ENCODE measurements around the gene AMMECR1. TPM values are rescaled to one million over a fixed set of nuclear protein-coding genes. Genes with fewer than 3 reads are reported as not detected.

AMMECR1 gene
- total and polyA plus RNA-seq, 4 donors, result 3.5 to 14.0 (median 5.7) TPM

GRCh38 chrX:110327336-110327735 is 9.5 kb upstream of the AMMECR1 start:
- peaks cover 0 to 33% (median 0%) of the 10 kb centered on the region in 3 donors for H3K27me3 ChIP-seq (ENCODE audit: control insufficient read depth in 3 of 3, insufficient read depth in 3 of 3, low read length in 2 of 3)
- no peak for TF ChIP-seq CTCF (IDR thresholded peaks at IDR 0.05; ENCODE audit: control extremely low read depth, extremely low read depth)
- no peak overlapping the region for H3K9ac ChIP-seq (ENCODE audit: insufficient read depth in 1 of 2, low read length in 2 of 2)
- H3K27ac ChIP-seq (ENCODE audit: low read depth in 1 of 2, low read length in 1 of 2), result no peak overlapping the region
- no peaks in the 10 kb centered on the region for H3K4me1 ChIP-seq (ENCODE audit: control insufficient read depth in 5 of 5, insufficient read depth in 5 of 5, low read length in 5 of 5)
- no peaks in the 10 kb centered on the region for H3K36me3 ChIP-seq (ENCODE audit: control insufficient read depth in 4 of 4, insufficient read depth in 4 of 4, low read length in 4 of 4)
- DNase-seq, result no peak
- WGBS, 2 donors, result 67 to 74% methylated on average over 1 of the region's 1 CpG
- no peak overlapping the region for H3K4me3 ChIP-seq
- no peaks in the 10 kb centered on the region for H3K9me3 ChIP-seq (ENCODE audit: control insufficient read depth in 4 of 4, insufficient read depth in 3 of 4, low read length in 3 of 4)
- no peak for ATAC-seq (ENCODE audit: insufficient read depth, low FRiP score)

GRCh38 chrX:110326712-110327111 is 8.8 kb upstream of the AMMECR1 start:
- Histone ChIP-seq H3K27ac (ENCODE audit: low read depth in 1 of 2, low read length in 1 of 2) (no peak overlapping the region), H3K4me3 (no peak overlapping the region), H3K9me3 (ENCODE audit: control insufficient read depth in 4 of 4, insufficient read depth in 3 of 4, low read length in 3 of 4) (no peaks in the 10 kb centered on the region), H3K27me3 (ENCODE audit: control insufficient read depth in 3 of 3, insufficient read depth in 3 of 3, low read length in 2 of 3) (peaks cover 0 to 32% (median 0%) of the 10 kb centered on the region in 3 donors), H3K9ac (ENCODE audit: insufficient read depth in 1 of 2, low read length in 2 of 2) (no peak overlapping the region), H3K4me1 (ENCODE audit: control insufficient read depth in 5 of 5, insufficient read depth in 5 of 5, low read length in 5 of 5) (no peaks in the 10 kb centered on the region), H3K36me3 (ENCODE audit: control insufficient read depth in 4 of 4, insufficient read depth in 4 of 4, low read length in 4 of 4) (no peaks in the 10 kb centered on the region)
- DNase-seq, result no peak
- TF ChIP-seq CTCF (IDR thresholded peaks at IDR 0.05; ENCODE audit: control extremely low read depth, extremely low read depth), result no peak
- ATAC-seq (ENCODE audit: insufficient read depth, low FRiP score), result no peak
- WGBS, 2 donors, result 75 to 99% methylated on average over 4 of the region's 4 CpGs

GRCh38 chrX:110322603-110323002 is 4.7 kb upstream of the AMMECR1 start:
- Histone ChIP-seq H3K36me3 (ENCODE audit: control insufficient read depth in 4 of 4, insufficient read depth in 4 of 4, low read length in 4 of 4) (no peaks in the 10 kb centered on the region), H3K4me3 (no peak overlapping the region), H3K9me3 (ENCODE audit: control insufficient read depth in 4 of 4, insufficient read depth in 3 of 4, low read length in 3 of 4) (peaks cover 0 to 3% (median 0%) of the 10 kb centered on the region in 4 donors), H3K27me3 (ENCODE audit: control insufficient read depth in 3 of 3, insufficient read depth in 3 of 3, low read length in 2 of 3) (peaks cover 0 to 43% (median 14%) of the 10 kb centered on the region in 3 donors), H3K9ac (ENCODE audit: insufficient read depth in 1 of 2, low read length in 2 of 2) (no peak overlapping the region), H3K27ac (ENCODE audit: low read depth in 1 of 2, low read length in 1 of 2) (no peak overlapping the region), H3K4me1 (ENCODE audit: control insufficient read depth in 5 of 5, insufficient read depth in 5 of 5, low read length in 5 of 5) (no peaks in the 10 kb centered on the region)
- TF ChIP-seq CTCF (IDR thresholded peaks at IDR 0.05; ENCODE audit: control extremely low read depth, extremely low read depth), result no peak
- ATAC-seq (ENCODE audit: insufficient read depth, low FRiP score) (no peak), DNase-seq (no peak)
- WGBS, 2 donors, result 56 to 84% methylated on average over 4 of the region's 4 CpGs

GRCh38 chrX:110321670-110322069 is 3.8 kb upstream of the AMMECR1 start:
- Histone ChIP-seq H3K4me3 (no peak overlapping the region), H3K9ac (ENCODE audit: insufficient read depth in 1 of 2, low read length in 2 of 2) (no peak overlapping the region)

More at GRCh38 chrX:110321670-110322069, 3.8 kb upstream of the AMMECR1 start:
- peaks cover 0 to 44% (median 14%) of the 10 kb centered on the region in 3 donors for H3K27me3 ChIP-seq (ENCODE audit: control insufficient read depth in 3 of 3, insufficient read depth in 3 of 3, low read length in 2 of 3)
- no peaks in the 10 kb centered on the region for H3K36me3 ChIP-seq (ENCODE audit: control insufficient read depth in 4 of 4, insufficient read depth in 4 of 4, low read length in 4 of 4)
- TF ChIP-seq CTCF (IDR thresholded peaks at IDR 0.05; ENCODE audit: control extremely low read depth, extremely low read depth), result no peak
- H3K4me1 ChIP-seq (ENCODE audit: control insufficient read depth in 5 of 5, insufficient read depth in 5 of 5, low read length in 5 of 5), result no peaks in the 10 kb centered on the region
- no peak for DNase-seq
- no peak overlapping the region for H3K27ac ChIP-seq (ENCODE audit: low read depth in 1 of 2, low read length in 1 of 2)
- H3K9me3 ChIP-seq (ENCODE audit: control insufficient read depth in 4 of 4, insufficient read depth in 3 of 4, low read length in 3 of 4), result peaks cover 0 to 3% (median 0%) of the 10 kb centered on the region in 4 donors
- no peak for ATAC-seq (ENCODE audit: insufficient read depth, low FRiP score)
- 42% methylated on average over 3 of the region's 3 CpGs for WGBS, 2 donors

All from lung (tissue), 12 donors.